ENCODE measurements around the gene TNFSF10.
"Not testable (repeated sequence)": the region's sequence is repeated elsewhere in the genome, so short reads cannot be mapped to it uniquely, and the experiment has no call there.

- not testable (repeated sequence) for TF ChIP-seq CTCF (IDR thresholded peaks at IDR 0.05); ZFX (IDR thresholded peaks at IDR 0.05; ENCODE audit: borderline replicate concordance)
These were observed 43.6 kb upstream of the TNFSF10 start for GRCh38 chr3:172566785-172567184.

Measured in 22Rv1 (cell line).